Esophagus muscularis mucosa (tissue), 3 donors: Measurements from ENCODE around the gene PHACTR1.

Experiments
- POLR2A ChIP-seq: fragments of 450-650 bp; IDR thresholded peaks from one replicate; pipeline ENCODE4 v1.6.1; 2017; ENCODE audit warnings: antibody characterized with exemption, moderate library complexity, mild to moderate bottlenecking, low read depth
- TF ChIP-seq, protein P1 (sequence below), 3 experiments: fragments of 200-600 bp in 2 of 3; fragments of 450-650 bp in 1 of 3; sonication (generic) in 2 of 3; IDR thresholded peaks; one replicate each; pipeline ENCODE4 v1.5.1; 2017 to 2019; ENCODE audit warnings: antibody characterized with exemption in 3 of 3, mild to moderate bottlenecking in 2 of 3, moderate library complexity in 1 of 3

DNA sequence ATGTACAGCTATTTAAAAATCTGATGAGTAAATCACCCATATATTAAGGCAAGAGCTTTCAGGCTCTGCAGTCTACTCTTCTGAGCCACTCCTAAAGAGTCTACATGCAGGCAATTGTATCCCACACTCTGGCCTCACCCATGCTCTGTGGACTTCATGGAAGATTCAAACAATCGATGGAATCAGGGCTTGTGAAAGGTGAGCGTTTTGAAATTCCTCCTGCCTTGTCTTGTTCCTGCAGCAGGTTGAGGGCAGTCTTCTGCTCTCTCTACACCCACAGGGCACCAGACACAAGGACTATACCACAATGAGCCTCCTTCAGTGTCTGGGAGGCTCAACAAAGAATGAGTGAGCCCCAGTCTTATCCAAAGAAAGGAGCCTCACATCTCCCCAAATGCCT lies 560.7 kb downstream of the PHACTR1 start:
- TF ChIP-seq, protein P1, sequence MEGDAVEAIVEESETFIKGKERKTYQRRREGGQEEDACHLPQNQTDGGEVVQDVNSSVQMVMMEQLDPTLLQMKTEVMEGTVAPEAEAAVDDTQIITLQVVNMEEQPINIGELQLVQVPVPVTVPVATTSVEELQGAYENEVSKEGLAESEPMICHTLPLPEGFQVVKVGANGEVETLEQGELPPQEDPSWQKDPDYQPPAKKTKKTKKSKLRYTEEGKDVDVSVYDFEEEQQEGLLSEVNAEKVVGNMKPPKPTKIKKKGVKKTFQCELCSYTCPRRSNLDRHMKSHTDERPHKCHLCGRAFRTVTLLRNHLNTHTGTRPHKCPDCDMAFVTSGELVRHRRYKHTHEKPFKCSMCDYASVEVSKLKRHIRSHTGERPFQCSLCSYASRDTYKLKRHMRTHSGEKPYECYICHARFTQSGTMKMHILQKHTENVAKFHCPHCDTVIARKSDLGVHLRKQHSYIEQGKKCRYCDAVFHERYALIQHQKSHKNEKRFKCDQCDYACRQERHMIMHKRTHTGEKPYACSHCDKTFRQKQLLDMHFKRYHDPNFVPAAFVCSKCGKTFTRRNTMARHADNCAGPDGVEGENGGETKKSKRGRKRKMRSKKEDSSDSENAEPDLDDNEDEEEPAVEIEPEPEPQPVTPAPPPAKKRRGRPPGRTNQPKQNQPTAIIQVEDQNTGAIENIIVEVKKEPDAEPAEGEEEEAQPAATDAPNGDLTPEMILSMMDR (IDR thresholded peaks at IDR 0.05) = no peak
- no peak for TF ChIP-seq POLR2A
